Measurements from ENCODE around the gene DOCK9.

- no peak for TF ChIP-seq POLR2A (IDR thresholded peaks at IDR 0.05; ENCODE audit: low read depth, low read length)
- no peak for TF ChIP-seq TAF1 (IDR thresholded peaks at IDR 0.05; ENCODE audit: low read depth, low read length)
These were observed 99.9 kb downstream of the DOCK9 start for GRCh38 chr13:98877936-98878335.
